ENCODE data around the gene MYOM1.
A peak's percentile ranks its signal among the peaks of the same experiment; 100 is the strongest.

The MYOM1 gene

DNA sequence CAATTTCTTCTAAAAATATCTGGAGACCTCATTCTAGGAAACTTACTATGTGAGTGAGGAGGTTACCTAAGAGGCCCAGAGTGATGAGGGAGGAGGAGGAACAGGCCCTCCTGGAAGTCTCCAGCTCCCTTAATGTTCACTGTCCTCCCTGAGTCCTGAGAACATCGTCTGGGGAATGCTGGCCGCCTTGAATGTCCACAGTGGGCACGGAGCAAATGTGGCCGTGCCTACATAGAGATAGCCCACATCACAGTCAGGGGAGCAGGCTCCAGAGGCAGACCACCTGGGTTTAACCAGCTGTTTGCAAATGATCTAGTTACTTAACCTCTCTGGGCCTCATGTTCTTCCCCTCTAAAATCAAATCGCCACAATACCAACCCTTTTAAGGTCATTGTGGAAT lies 123.8 kb downstream of the MYOM1 start:
- Histone ChIP-seq H3K9me3 (ENCODE audit: control extremely low read depth in 1 of 5, control insufficient read depth in 4 of 5, insufficient read depth in 2 of 5, low read depth in 1 of 5, low read length in 4 of 5) (no peaks in the 10 kb centered on the region), H3K36me3 (ENCODE audit: control insufficient read depth in 4 of 4, insufficient read depth in 4 of 4, low read length in 3 of 4) (no peaks in the 10 kb centered on the region), H3K27ac (ENCODE audit: insufficient read depth in 1 of 2, low read depth in 1 of 2, low read length in 2 of 2, poor library complexity in 1 of 2, severe bottlenecking in 2 of 2) (no peak overlapping the region), H3K4me3 (ENCODE audit: control insufficient read depth in 1 of 7, extremely low read depth in 1 of 7, insufficient read depth in 4 of 7, low read depth in 2 of 7, low read length in 6 of 7) (no peak overlapping the region), H3K4me1 (ENCODE audit: control extremely low read depth in 1 of 4, control insufficient read depth in 4 of 4, insufficient read depth in 4 of 4, low read length in 3 of 4) (peaks cover 0 to 4% (median 2%) of the 10 kb centered on the region in 4 experiments), H3K27me3 (replicated peaks in 2 of 5; ENCODE audit: control insufficient read depth in 4 of 5, insufficient read depth in 5 of 5, low read length in 4 of 5) (no peaks in the 10 kb centered on the region)
- ChIA-PET CTCF (interaction anchor here (2.7 kb wide), 1 partner anchor 33 kb away, joined by 9 read pairs; no protein-coding TSS in a partner anchor), POLR2A (no interaction called here)
- 100% methylated on average over 4 of the region's 5 CpGs for WGBS (ENCODE audit: insufficient coverage)
- no peak for DNase-seq

DNA sequence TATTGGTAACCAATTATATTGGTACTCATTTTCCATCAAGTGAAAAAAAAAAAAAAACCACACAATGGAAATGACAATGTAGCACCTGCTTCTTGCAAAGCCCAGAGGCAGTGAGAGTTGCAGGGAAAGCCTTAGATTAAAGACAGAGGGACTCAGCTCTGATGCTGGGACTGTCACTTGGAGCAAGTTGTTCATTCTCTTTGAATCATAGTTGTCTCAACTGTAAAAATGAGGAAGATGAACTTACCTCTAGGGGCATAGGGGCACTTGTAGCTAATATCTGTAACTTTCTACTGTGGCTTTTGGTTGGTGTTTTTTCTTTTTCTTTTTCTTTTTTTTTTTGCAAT lies 125.5 kb downstream of the MYOM1 start:
- POLR2A ChIA-PET, result interaction anchor here (0.6 kb wide), 1 partner anchor 14 kb away, joined by 5 read pairs; no protein-coding TSS in a partner anchor

GRCh38 chr18:3093624-3094337 lies 126.0 kb downstream of the MYOM1 start:
- Histone ChIP-seq H3K36me3 (ENCODE audit: control insufficient read depth in 4 of 4, insufficient read depth in 4 of 4, low read length in 3 of 4) (no peaks in the 10 kb centered on the region), H3K4me1 (ENCODE audit: control extremely low read depth in 1 of 4, control insufficient read depth in 4 of 4, insufficient read depth in 4 of 4, low read length in 3 of 4) (peaks cover 0 to 4% (median 2%) of the 10 kb centered on the region in 4 experiments), H3K27me3 (replicated peaks in 2 of 5; ENCODE audit: control insufficient read depth in 4 of 5, insufficient read depth in 5 of 5, low read length in 4 of 5) (no peaks in the 10 kb centered on the region), H3K4me3 (ENCODE audit: control insufficient read depth in 1 of 7, extremely low read depth in 1 of 7, insufficient read depth in 4 of 7, low read depth in 2 of 7, low read length in 6 of 7) (no peak overlapping the region), H3K9me3 (ENCODE audit: control extremely low read depth in 1 of 5, control insufficient read depth in 4 of 5, insufficient read depth in 2 of 5, low read depth in 1 of 5, low read length in 4 of 5) (no peaks in the 10 kb centered on the region), H3K27ac (ENCODE audit: insufficient read depth in 1 of 2, low read depth in 1 of 2, low read length in 2 of 2, poor library complexity in 1 of 2, severe bottlenecking in 2 of 2) (no peak overlapping the region)
- 100% methylated on average over 5 of the region's 10 CpGs for WGBS (ENCODE audit: insufficient coverage)
- DNase-seq, result no peak
- ChIA-PET CTCF (interaction anchor here (0.6 to 1.3 kb wide), 2 partner anchors 37 to 40 kb away, joined by 3 read pairs; no protein-coding TSS in a partner anchor), POLR2A (interaction anchor here (0.6 kb wide), 1 partner anchor 15 kb away, joined by 5 read pairs; no protein-coding TSS in a partner anchor)

More for the DNA sequence above, 125.5 kb downstream of the MYOM1 start:
- CTCF ChIA-PET, result interaction anchor here (0.6 to 1.0 kb wide), 2 partner anchors 9 to 40 kb away, joined by 3 read pairs; no protein-coding TSS in a partner anchor
- Histone ChIP-seq H3K4me3 (ENCODE audit: control insufficient read depth in 1 of 7, extremely low read depth in 1 of 7, insufficient read depth in 4 of 7, low read depth in 2 of 7, low read length in 6 of 7) (no peak overlapping the region), H3K9me3 (ENCODE audit: control extremely low read depth in 1 of 5, control insufficient read depth in 4 of 5, insufficient read depth in 2 of 5, low read depth in 1 of 5, low read length in 4 of 5) (no peaks in the 10 kb centered on the region), H3K27ac (ENCODE audit: insufficient read depth in 1 of 2, low read depth in 1 of 2, low read length in 2 of 2, poor library complexity in 1 of 2, severe bottlenecking in 2 of 2) (no peak overlapping the region), H3K4me1 (ENCODE audit: control extremely low read depth in 1 of 4, control insufficient read depth in 4 of 4, insufficient read depth in 4 of 4, low read length in 3 of 4) (peaks cover 0 to 4% (median 2%) of the 10 kb centered on the region in 4 experiments), H3K27me3 (replicated peaks in 2 of 5; ENCODE audit: control insufficient read depth in 4 of 5, insufficient read depth in 5 of 5, low read length in 4 of 5) (no peaks in the 10 kb centered on the region), H3K36me3 (ENCODE audit: control insufficient read depth in 4 of 4, insufficient read depth in 4 of 4, low read length in 3 of 4) (no peaks in the 10 kb centered on the region)
- DNase-seq, result peak in 2 of 3 donors; percentile 16 to 18

DNA sequence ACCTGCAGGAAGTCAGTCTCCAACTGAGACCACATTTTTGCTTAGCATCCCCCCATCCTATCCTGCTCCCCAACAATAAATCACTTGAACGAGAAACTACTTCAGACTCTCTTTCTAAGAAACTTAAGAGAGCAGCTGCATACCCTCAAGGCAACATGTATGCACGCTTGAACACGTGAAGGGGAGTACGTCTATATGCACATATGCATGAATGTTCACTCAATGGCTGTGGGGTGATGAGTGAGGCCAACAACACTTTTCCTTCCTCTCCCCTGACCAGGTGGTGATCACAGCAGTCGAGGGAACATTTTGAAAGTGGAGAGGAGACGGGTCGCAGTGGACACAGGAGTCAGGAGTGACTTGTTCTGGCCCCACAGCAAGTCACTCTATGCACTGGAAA lies 127.0 kb downstream of the MYOM1 start:
- no peak overlapping the region for H3K27ac ChIP-seq (ENCODE audit: insufficient read depth in 1 of 2, low read depth in 1 of 2, low read length in 2 of 2, poor library complexity in 1 of 2, severe bottlenecking in 2 of 2)
- H3K9me3 ChIP-seq (ENCODE audit: control extremely low read depth in 1 of 5, control insufficient read depth in 4 of 5, insufficient read depth in 2 of 5, low read depth in 1 of 5, low read length in 4 of 5), result no peaks in the 10 kb centered on the region
- H3K4me3 ChIP-seq (ENCODE audit: control insufficient read depth in 1 of 7, extremely low read depth in 1 of 7, insufficient read depth in 4 of 7, low read depth in 2 of 7, low read length in 6 of 7), result no peak overlapping the region
- ChIA-PET POLR2A (no interaction called here), CTCF (interaction anchor here (1.3 to 1.4 kb wide), 3 partner anchors 19 to 39 kb away, joined by 3 read pairs; no protein-coding TSS in a partner anchor)
- no peak for DNase-seq
- H3K27me3 ChIP-seq (replicated peaks in 2 of 5; ENCODE audit: control insufficient read depth in 4 of 5, insufficient read depth in 5 of 5, low read length in 4 of 5), result no peaks in the 10 kb centered on the region
- WGBS (ENCODE audit: insufficient coverage), result 93% methylated on average over 5 of the region's 7 CpGs
- peaks cover 0 to 9% (median 2%) of the 10 kb centered on the region in 4 experiments for H3K4me1 ChIP-seq (ENCODE audit: control extremely low read depth in 1 of 4, control insufficient read depth in 4 of 4, insufficient read depth in 4 of 4, low read length in 3 of 4)
- no peaks in the 10 kb centered on the region for H3K36me3 ChIP-seq (ENCODE audit: control insufficient read depth in 4 of 4, insufficient read depth in 4 of 4, low read length in 3 of 4)

DNA sequence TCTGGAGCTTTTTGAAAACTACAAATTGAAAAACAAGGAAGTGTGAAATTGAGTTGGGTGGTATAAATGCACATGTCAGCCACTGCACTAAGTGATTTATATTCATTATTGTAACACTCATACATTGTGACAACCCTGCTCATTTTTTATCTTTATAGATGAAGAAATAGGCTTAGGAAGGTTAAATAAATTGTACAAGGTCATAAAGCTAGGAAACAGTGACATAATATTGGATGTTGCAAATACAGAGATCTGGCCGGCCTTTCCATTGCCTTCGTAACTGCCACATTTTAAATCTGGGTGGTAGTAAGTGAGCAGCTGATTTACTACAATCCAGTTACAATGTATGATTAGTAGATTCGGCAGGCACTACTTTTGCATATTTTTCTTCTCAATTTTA lies 130.2 kb downstream of the MYOM1 start:
- Histone ChIP-seq H3K27ac (ENCODE audit: insufficient read depth in 1 of 2, low read depth in 1 of 2, low read length in 2 of 2, poor library complexity in 1 of 2, severe bottlenecking in 2 of 2) (no peak overlapping the region), H3K27me3 (replicated peaks in 2 of 5; ENCODE audit: control insufficient read depth in 4 of 5, insufficient read depth in 5 of 5, low read length in 4 of 5) (no peaks in the 10 kb centered on the region), H3K4me3 (ENCODE audit: control insufficient read depth in 1 of 7, extremely low read depth in 1 of 7, insufficient read depth in 4 of 7, low read depth in 2 of 7, low read length in 6 of 7) (no peak overlapping the region), H3K4me1 (ENCODE audit: control extremely low read depth in 1 of 4, control insufficient read depth in 4 of 4, insufficient read depth in 4 of 4, low read length in 3 of 4) (peaks cover 0 to 13% (median 2%) of the 10 kb centered on the region in 4 experiments), H3K36me3 (ENCODE audit: control insufficient read depth in 4 of 4, insufficient read depth in 4 of 4, low read length in 3 of 4) (no peaks in the 10 kb centered on the region), H3K9me3 (ENCODE audit: control extremely low read depth in 1 of 5, control insufficient read depth in 4 of 5, insufficient read depth in 2 of 5, low read depth in 1 of 5, low read length in 4 of 5) (no peaks in the 10 kb centered on the region)
- no CpG with 5 or more reads among the region's 3 CpGs for WGBS (ENCODE audit: insufficient coverage)
- peak in 2 of 3 donors; percentile 11 to 33 for DNase-seq
- ChIA-PET CTCF (interaction anchor here (0.6 to 1.6 kb wide), 11 partner anchors 12 to 291 kb away, joined by 3 to 5 read pairs (median 3); no protein-coding TSS in a partner anchor), POLR2A (no interaction called here)

DNA sequence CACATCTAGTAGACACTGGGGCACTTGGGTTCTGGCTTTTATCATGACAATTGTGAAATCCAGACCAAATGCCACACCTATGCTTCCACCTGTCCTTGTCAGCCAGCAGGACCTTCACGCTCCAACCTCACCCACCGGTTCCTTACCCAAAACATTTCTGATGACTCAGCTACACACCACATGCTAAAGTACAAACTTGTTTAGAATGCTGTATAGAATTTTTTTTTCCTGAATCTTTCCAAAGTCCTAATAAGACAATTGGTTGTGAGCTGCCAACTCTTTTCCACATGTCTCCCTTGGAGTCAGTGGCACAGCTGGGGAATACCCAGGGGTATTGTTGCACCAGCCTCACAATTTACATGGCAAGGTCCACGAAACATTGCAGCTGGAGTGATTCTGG lies 131.3 kb downstream of the MYOM1 start:
- no peak overlapping the region for H3K4me3 ChIP-seq (ENCODE audit: control insufficient read depth in 1 of 7, extremely low read depth in 1 of 7, insufficient read depth in 4 of 7, low read depth in 2 of 7, low read length in 6 of 7)
- no peaks in the 10 kb centered on the region for H3K9me3 ChIP-seq (ENCODE audit: control extremely low read depth in 1 of 5, control insufficient read depth in 4 of 5, insufficient read depth in 2 of 5, low read depth in 1 of 5, low read length in 4 of 5)
- no CpG with 5 or more reads among the region's 3 CpGs for WGBS (ENCODE audit: insufficient coverage)
- H3K27ac ChIP-seq (ENCODE audit: insufficient read depth in 1 of 2, low read depth in 1 of 2, low read length in 2 of 2, poor library complexity in 1 of 2, severe bottlenecking in 2 of 2), result no peak overlapping the region
- ChIA-PET POLR2A (interaction anchor here (0.5 kb wide), 1 partner anchor 16 kb away, joined by 3 read pairs; no protein-coding TSS in a partner anchor), CTCF (interaction anchor here (0.8 to 2.3 kb wide), 5 partner anchors 9 to 149 kb away, joined by 3 to 8 read pairs (median 4); no protein-coding TSS in a partner anchor)
- peaks cover 0 to 13% (median 2%) of the 10 kb centered on the region in 4 experiments for H3K4me1 ChIP-seq (ENCODE audit: control extremely low read depth in 1 of 4, control insufficient read depth in 4 of 4, insufficient read depth in 4 of 4, low read length in 3 of 4)
- no peaks in the 10 kb centered on the region for H3K36me3 ChIP-seq (ENCODE audit: control insufficient read depth in 4 of 4, insufficient read depth in 4 of 4, low read length in 3 of 4)
- no peaks in the 10 kb centered on the region for H3K27me3 ChIP-seq (replicated peaks in 2 of 5; ENCODE audit: control insufficient read depth in 4 of 5, insufficient read depth in 5 of 5, low read length in 4 of 5)
- DNase-seq, result peak in 1 of 3 donors; percentile 9

DNA sequence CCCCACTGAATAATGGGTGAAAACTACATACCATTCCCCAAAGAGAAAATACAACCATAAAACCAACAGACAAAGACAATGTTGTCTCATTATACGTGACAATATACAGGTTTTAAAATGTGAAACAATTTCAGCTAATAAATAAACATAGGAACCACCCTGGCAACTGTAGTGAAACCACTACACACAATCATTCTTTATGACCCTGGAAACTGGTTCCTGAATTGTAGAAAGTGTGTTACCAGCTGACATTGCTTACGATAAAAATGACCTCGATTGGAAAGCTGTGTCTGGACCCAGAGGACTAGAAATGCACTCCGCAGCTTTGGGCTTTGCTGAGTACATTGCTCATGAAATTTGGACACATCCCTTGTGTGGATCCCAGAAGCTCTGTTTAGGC lies 132.9 kb downstream of the MYOM1 start:
- CTCF ChIA-PET, result interaction anchor here (1.1 to 2.3 kb wide), 5 partner anchors 10 to 89 kb away, joined by 3 to 8 read pairs (median 3); no protein-coding TSS in a partner anchor
- H3K4me3 ChIP-seq (ENCODE audit: control insufficient read depth in 1 of 7, extremely low read depth in 1 of 7, insufficient read depth in 4 of 7, low read depth in 2 of 7, low read length in 6 of 7), result no peak overlapping the region

More for the DNA sequence above, 132.9 kb downstream of the MYOM1 start:
- peak in 1 of 3 donors; percentile 8 for DNase-seq
- WGBS (ENCODE audit: insufficient coverage), result 85% methylated on average over 4 of the region's 4 CpGs
- Histone ChIP-seq H3K27ac (ENCODE audit: insufficient read depth in 1 of 2, low read depth in 1 of 2, low read length in 2 of 2, poor library complexity in 1 of 2, severe bottlenecking in 2 of 2) (no peak overlapping the region), H3K4me1 (ENCODE audit: control extremely low read depth in 1 of 4, control insufficient read depth in 4 of 4, insufficient read depth in 4 of 4, low read length in 3 of 4) (peaks cover 0 to 9% (median 0%) of the 10 kb centered on the region in 4 experiments), H3K36me3 (ENCODE audit: control insufficient read depth in 4 of 4, insufficient read depth in 4 of 4, low read length in 3 of 4) (no peaks in the 10 kb centered on the region), H3K27me3 (replicated peaks in 2 of 5; ENCODE audit: control insufficient read depth in 4 of 5, insufficient read depth in 5 of 5, low read length in 4 of 5) (no peaks in the 10 kb centered on the region), H3K9me3 (ENCODE audit: control extremely low read depth in 1 of 5, control insufficient read depth in 4 of 5, insufficient read depth in 2 of 5, low read depth in 1 of 5, low read length in 4 of 5) (no peaks in the 10 kb centered on the region)
- POLR2A ChIA-PET, result interaction anchor here (0.6 kb wide), 2 partner anchors 162 to 182 kb away, joined by 3 read pairs; no protein-coding TSS in a partner anchor

Measured in common myeloid progenitor, CD34-positive (primary cell).